GM12872 (cell line): ENCODE data around the gene CPLX1.

ENCODE experiments used
- TF ChIP-seq, protein P1 (sequence below): IDR thresholded peaks from 3 replicates; pipeline ENCODE4 v1.5.1; 2011; ENCODE audit warnings: low read depth, mild to moderate bottlenecking, low read length, moderate library complexity; ENCODE audit not compliant: insufficient read depth

Gene CPLX1

DNA sequence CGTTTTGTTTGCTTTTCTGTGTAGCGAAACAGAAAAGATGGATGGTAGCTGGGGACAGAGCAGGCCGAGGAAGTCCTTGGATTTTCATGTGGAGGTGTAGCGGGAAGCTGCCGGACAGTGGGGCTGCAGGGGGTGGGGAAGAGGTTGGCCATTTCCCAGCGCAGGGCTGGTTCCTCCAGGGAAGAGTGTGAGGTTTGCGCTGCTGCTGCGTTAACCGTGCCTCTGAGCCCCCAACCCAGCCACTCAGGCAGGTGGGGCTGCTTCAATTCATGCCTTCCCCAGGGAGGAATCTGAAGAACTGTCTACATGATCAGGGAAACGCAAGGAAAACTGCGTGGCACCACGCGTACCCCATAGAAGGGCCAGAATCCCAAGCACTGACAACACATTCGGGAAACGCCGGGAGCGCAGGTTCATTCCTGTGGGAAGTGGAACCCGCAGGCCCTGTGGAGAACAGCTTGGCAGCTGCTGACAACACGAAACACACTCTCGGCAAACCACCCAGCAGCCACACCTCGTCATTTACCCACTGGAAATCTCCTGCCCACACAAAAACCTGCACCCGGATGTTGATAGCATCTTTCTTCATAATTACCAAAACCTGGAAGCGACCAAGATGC is 62.6 kb downstream of the CPLX1 start:
- TF ChIP-seq, protein P1, sequence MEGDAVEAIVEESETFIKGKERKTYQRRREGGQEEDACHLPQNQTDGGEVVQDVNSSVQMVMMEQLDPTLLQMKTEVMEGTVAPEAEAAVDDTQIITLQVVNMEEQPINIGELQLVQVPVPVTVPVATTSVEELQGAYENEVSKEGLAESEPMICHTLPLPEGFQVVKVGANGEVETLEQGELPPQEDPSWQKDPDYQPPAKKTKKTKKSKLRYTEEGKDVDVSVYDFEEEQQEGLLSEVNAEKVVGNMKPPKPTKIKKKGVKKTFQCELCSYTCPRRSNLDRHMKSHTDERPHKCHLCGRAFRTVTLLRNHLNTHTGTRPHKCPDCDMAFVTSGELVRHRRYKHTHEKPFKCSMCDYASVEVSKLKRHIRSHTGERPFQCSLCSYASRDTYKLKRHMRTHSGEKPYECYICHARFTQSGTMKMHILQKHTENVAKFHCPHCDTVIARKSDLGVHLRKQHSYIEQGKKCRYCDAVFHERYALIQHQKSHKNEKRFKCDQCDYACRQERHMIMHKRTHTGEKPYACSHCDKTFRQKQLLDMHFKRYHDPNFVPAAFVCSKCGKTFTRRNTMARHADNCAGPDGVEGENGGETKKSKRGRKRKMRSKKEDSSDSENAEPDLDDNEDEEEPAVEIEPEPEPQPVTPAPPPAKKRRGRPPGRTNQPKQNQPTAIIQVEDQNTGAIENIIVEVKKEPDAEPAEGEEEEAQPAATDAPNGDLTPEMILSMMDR = no peak

DNA sequence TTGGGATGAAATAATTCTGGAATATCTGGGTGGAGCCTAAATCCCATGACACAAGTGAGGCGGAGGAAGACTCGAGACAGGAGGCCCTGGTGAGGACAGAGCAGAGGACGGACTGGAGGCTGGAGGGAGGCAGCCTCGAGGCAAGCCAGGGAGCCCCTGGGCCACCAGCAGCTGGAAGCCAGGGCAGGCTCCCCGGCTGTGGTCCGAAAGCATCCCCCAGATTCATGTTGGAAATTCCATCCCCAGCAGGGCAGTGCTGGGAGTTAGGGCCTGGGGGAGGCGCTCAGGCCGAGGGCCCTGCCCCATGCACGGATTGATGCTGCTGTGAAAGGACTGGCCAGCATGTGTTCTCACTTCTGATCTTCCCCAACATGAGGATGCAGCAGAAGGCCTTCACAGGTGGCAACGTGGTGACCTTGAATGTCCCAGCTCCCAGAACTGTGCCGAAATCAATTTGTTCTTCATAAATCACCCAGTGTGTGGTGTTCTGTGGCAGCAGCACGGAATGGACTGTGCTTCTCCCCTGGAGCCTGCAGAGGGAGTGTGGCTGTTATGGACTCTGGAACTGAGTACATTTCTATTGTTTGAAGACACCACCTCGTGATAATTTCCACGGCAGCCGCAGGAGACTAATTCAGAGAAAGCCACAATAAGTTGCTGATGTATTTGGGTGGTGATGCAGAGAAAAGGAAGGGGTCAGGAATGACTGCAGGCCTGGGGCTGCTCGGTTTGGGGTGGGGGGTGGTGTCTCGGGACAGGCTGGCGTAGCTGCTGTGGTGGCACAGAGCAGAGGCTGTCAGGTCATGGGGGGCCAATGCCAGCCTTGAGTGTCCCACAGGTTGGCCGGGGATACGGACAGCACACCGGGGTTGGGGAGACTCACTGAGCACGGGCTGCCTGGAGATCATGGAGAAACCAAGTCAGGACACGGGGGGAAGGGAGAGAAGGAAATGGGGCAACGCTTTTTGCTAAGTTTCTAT is 63.4 kb downstream of the CPLX1 start:
- TF ChIP-seq, protein P1 = peak; percentile 29; the same call in 1 of the 3 replicates

DNA sequence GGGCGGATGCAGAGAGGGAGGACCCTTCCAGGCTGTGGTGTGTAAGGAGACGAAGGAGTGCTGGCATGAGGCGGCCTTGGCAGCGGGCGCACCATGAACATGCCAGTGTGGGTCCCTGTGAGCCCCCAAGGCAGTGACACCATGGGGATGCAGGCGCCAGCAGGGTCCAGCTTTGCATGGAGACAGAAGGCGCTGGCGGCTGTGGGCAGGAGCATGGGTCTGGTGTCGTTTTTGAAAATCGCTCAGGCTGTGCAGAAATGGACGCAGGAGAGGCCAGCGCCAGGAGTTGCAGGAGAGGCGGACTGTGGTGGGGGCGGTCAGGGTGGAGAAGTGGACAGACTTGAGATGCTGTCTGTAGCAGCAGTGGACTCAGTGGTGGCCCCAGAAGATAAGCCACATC is 64.2 kb downstream of the CPLX1 start:
- TF ChIP-seq, protein P1 = no peak

DNA sequence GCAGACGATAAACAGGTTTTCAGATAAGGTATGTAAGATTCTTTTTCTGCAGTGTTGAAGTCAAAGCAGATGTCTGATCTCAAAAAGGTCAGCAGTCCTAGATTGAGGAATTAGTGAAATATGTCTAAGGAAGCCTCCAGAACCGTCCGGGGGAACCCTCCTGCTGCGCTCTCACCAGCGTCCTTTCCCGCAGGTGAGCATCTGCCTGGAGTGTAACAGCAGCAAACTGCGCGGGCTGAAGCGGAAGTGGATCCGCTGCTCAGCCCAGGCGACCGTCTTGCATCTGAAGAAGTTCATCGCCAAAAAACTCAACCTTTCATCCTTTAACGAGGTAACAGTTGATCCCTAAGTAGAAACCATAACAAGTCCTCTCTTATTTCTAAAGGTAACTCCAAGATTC is 64.8 kb downstream of the CPLX1 start:
- TF ChIP-seq, protein P1 = no peak

DNA sequence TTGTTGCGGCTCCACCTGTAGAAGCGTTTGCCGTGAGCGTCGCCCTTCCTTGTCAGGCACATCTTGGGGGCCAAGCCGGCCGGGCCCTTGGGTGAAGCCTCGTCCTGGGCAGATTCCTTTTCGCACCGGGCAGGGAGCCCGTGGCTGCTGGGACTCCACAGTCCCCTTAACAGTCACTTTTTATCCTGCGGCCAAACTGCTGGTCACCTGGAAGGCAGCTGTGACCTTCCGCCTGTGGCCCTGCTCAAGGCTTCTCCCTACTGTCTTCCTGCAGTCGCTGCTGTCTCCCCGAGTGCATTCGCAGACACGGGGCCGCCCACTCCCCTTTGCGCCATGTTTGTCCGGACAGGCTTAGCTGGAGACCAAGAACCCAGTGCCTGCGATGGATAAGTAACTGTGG is 65.3 kb downstream of the CPLX1 start:
- TF ChIP-seq, protein P1 = no peak

DNA sequence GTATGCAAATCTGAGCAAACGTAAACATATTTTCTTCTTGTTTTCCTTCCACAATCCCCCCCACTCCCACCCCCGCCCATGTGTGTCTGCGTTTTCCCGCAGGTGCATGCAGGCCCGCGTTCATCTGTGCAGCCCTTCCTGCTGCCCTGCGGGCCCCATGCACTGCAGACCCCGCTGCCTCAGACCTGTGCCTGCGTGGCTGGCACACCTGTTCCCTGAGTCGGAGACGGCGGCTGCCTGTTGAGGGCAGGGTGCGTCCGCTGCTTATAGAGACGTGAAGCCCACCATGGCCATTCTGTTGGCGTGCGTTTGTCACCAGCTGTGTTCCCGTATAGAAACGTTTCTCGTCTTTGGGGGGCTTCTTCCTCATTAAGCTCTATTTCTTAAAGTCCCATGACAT is 68.8 kb downstream of the CPLX1 start:
- TF ChIP-seq, protein P1 = no peak

DNA sequence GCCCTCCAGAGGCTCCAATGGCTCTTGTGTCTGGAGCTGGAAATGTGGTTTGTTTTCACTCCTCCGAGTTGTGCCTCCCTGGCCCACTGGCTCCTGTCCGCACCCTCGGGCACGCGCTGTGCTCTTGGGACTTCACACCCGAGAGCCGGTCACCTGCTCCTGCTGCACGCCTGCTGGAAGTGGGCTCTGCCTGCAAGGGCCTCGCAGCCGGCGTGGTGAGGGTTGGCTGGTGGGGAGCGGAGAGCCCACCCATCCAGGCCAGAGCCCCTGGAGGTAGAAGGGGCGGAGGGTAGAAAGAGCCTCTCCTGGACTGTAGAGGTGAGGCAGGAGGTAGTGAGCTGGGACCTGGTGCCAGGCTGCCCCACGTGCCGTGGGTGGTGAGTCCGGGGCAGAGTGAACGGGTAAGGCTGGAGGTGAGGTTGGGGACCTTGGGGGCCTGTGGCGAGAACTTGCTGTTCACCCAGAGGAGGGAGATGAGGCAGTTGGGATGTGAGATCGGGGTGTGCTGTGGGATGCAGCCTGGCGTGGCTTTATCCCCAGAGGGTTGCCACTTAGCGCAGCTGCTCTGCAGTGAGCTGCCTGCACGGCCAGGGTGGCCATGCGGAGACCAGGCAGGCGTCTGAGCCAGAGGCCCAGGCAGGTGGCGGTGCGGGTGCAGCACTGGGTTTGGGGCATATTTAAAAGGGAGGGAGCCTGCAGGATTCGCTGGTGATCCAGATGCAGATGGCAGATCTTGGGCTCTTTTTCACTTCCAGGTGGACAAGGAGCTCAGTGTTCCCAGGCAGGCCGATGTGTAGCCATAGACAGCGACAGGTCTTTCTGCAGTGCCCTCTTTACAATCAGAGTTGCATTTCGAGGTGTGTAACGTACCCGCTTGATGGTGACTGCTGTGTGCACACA is 71.5 kb downstream of the CPLX1 start:
- TF ChIP-seq, protein P1 = no peak
